HepG2 (cell line): ENCODE results near the gene PNLIPRP1. TPM values are rescaled to one million over a fixed set of nuclear protein-coding genes. Genes with fewer than 3 reads are reported as not detected.

ENCODE experiments used
- ATAC-seq: fragments of 200-7000 bp; cut with Tn5 transposase; 3 replicates; pipeline ENCODE4 v1.9.1; 2020; ENCODE audit warnings: mild to moderate bottlenecking, moderate library complexity
- BruUV-seq: library from RNA; stranded (reverse); fragments of 400-500 nt; replicated peaks from 2 replicates; lab custom pipeline; 2021; lab: Mats Ljungman, UMichigan
- CTCF ChIA-PET: fragments of 300-600 bp; formaldehyde crosslinking; extraction: SDS; loops from one replicate; lab custom pipeline; 2021; ENCODE audit warnings: low total read pairs, inconsistent platforms, low intra/inter-chr PET ratio; lab: Yijun Ruan, JAX
- POLR2A ChIA-PET: fragments of 350-600 bp; sonication (Branson Sonifier 250); formaldehyde crosslinking; loops from one replicate; lab custom pipeline; 2020; ENCODE audit warnings: antibody characterized with exemption, inconsistent platforms; lab: Yijun Ruan, JAX
- DNase-seq: peaks from one replicate; pipeline ENCODE4 v3.0.0-alpha.2; 2015; ENCODE audit warnings: low spot score
- FAIRE-seq: peaks from 3 replicates; lab custom pipeline; 2011; peaks lifted over from hg19 to GRCh38; lab: Jason Lieb, UNC
- H2AFZ ChIP-seq: one replicate; pipeline ENCODE4 v1.6.1; 2011; ENCODE audit warnings: low read length, inconsistent platforms
- H3K27ac ChIP-seq: fragments of 300-600 bp; 3 replicates; pipeline ENCODE4 v1.8.0; 2011; ENCODE audit warnings: mixed run types, mild to moderate bottlenecking, mixed read lengths, low read length, inconsistent platforms; ENCODE audit not compliant: insufficient read depth; ENCODE audit errors: extremely low read length
- H3K27me3 ChIP-seq, 2 experiments: fragments of 200-600 bp in 1 of 2; 2 replicates in 1 of 2; 3 replicates in 1 of 2; pipeline versions ENCODE4 v1.6.0 to v1.8.0; 2011; ENCODE audit warnings: low read length in 2 of 2, mild to moderate bottlenecking in 2 of 2, moderate library complexity in 2 of 2, inconsistent platforms in 1 of 2; ENCODE audit not compliant: insufficient read depth in 2 of 2, control insufficient read depth in 1 of 2
- H3K36me3 ChIP-seq, 2 experiments: fragments of 200-600 bp in 1 of 2; replicated peaks in 1 of 2; 2 replicates in 1 of 2; 3 replicates in 1 of 2; pipeline versions ENCODE4 v1.5.1 to v1.8.0; 2011; ENCODE audit warnings: low read length in 2 of 2, inconsistent platforms in 1 of 2; ENCODE audit not compliant: insufficient read depth in 2 of 2, control insufficient read depth in 1 of 2
- H3K4me1 ChIP-seq: 2 replicates; pipeline ENCODE4 v1.5.1; 2012; ENCODE audit warnings: low read length, inconsistent platforms; ENCODE audit not compliant: insufficient read depth
- H3K4me2 ChIP-seq: 2 replicates; pipeline ENCODE4 v1.6.0; 2011; ENCODE audit warnings: low read depth, low read length, inconsistent platforms
- H3K4me3 ChIP-seq, 3 experiments: fragments of 200-600 bp in 1 of 3; sonication (generic), shearing (Covaris generic) in 1 of 3; replicated peaks in 1 of 3; 2 replicates each; pipeline ENCODE4 v1.5.1; 2011 to 2016; ENCODE audit warnings: low read length in 3 of 3, inconsistent platforms in 2 of 3, low read depth in 2 of 3, mild to moderate bottlenecking in 2 of 3, control low read depth in 1 of 3, mixed read lengths in 1 of 3; ENCODE audit not compliant: insufficient read depth in 1 of 3
- H3K79me2 ChIP-seq: one replicate; pipeline ENCODE4 v1.6.1; 2011; ENCODE audit warnings: low read length, inconsistent platforms; ENCODE audit not compliant: insufficient read depth
- H3K9ac ChIP-seq: 2 replicates; pipeline ENCODE4 v1.6.0; 2011; ENCODE audit warnings: mild to moderate bottlenecking, low read depth, low read length, inconsistent platforms; ENCODE audit not compliant: insufficient read depth
- H3K9me3 ChIP-seq: 2 replicates; pipeline ENCODE4 v1.5.1; 2012; ENCODE audit warnings: mild to moderate bottlenecking, low read length
- H4K20me1 ChIP-seq: 2 replicates; pipeline ENCODE4 v1.6.0; 2011; ENCODE audit warnings: inconsistent platforms, mild to moderate bottlenecking, low read length, moderate library complexity; ENCODE audit not compliant: insufficient read depth
- IRX3 ChIP-seq: sonication (generic); formaldehyde crosslinking; IDR thresholded peaks from 2 replicates; pipeline ENCODE4 v1.8.1; 2023; ENCODE audit warnings: mild to moderate bottlenecking, low read depth, missing genetic modification reagents, borderline replicate concordance
- MAFF ChIP-seq: IDR thresholded peaks from 2 replicates; pipeline ENCODE4 v1.6.1; 2011; ENCODE audit warnings: low read depth, low read length, improper control_type of control experiment
- MAFK ChIP-seq, 2 experiments: IDR thresholded peaks in 1 of 2; conservative IDR thresholded peaks in 1 of 2; 2 replicates each; pipeline ENCODE4 v1.6.1; 2011; ENCODE audit warnings: improper control_type of control experiment in 2 of 2, low read length in 2 of 2
- NR2F6 ChIP-seq, 2 experiments: IDR thresholded peaks; 2 replicates each; pipeline ENCODE4 v1.6.1; 2016; ENCODE audit warnings: antibody characterized with exemption in 1 of 2, mild to moderate bottlenecking in 1 of 2
- SMAD1 ChIP-seq: sonication (generic); formaldehyde crosslinking; IDR thresholded peaks from 2 replicates; pipeline ENCODE4 v1.4.0; 2020; ENCODE audit warnings: missing genetic modification reagents, low read depth, mild to moderate bottlenecking, borderline replicate concordance
- TARDBP ChIP-seq: sonication (generic); formaldehyde crosslinking; IDR thresholded peaks from 2 replicates; pipeline ENCODE4 v1.8.0; 2022; ENCODE audit warnings: mild to moderate bottlenecking, missing genetic modification reagents
- ZFP37 ChIP-seq: sonication (generic); formaldehyde crosslinking; IDR thresholded peaks from 2 replicates; pipeline ENCODE4 v1.4.0; 2020; ENCODE audit warnings: missing genetic modification reagents, borderline replicate concordance
- ZFX ChIP-seq: sonication (generic); formaldehyde crosslinking; IDR thresholded peaks from 2 replicates; pipeline ENCODE4 v1.4.0; 2020; ENCODE audit warnings: mild to moderate bottlenecking, low read depth, missing genetic modification reagents, moderate library complexity
- ZNF382 ChIP-seq: sonication (generic); formaldehyde crosslinking; IDR thresholded peaks from 2 replicates; pipeline ENCODE4 v1.5.0; 2020; ENCODE audit warnings: missing genetic modification reagents, mild to moderate bottlenecking, borderline replicate concordance
- ZNF547 ChIP-seq: sonication (generic); formaldehyde crosslinking; IDR thresholded peaks from 2 replicates; pipeline ENCODE4 v1.5.1; 2020; ENCODE audit warnings: mild to moderate bottlenecking, missing genetic modification reagents
- ZNF703 ChIP-seq: sonication (generic); formaldehyde crosslinking; IDR thresholded peaks from 2 replicates; pipeline ENCODE4 v1.5.1; 2020; ENCODE audit warnings: missing genetic modification reagents, mild to moderate bottlenecking, moderate library complexity, borderline replicate concordance
- WGBS: methylation state at CpG from one replicate; pipeline ENCODE4 v1.1.6; 2017; ENCODE audit warnings: low lambda C conversion rate; 5-methylcytosine and 5-hydroxymethylcytosine counted together
- in situ Hi-C: cut with HindIII; loops from 2 replicates; pipeline ENCODE4 v1.10.0; 2017; ENCODE audit warnings: low pct_unique_long_range_greater_than_20kb; ENCODE audit not compliant: extremely low pct_ligation_motif_present
- intact Hi-C: fragments of 100-400 bp; cut with micrococcal nuclease; formaldehyde crosslinking; loops from one replicate; pipeline ENCODE4 v1.10.0; 2022; ENCODE audit not compliant: unreplicated experiment
- polyA plus RNA-seq, 8 experiments: library from polyadenylated mRNA; depleted of rRNA in 3 of 8; stranded (reverse) in 7 of 8; unstranded in 1 of 8; fragments of >200 nt; fragmentation: Illumina TruSeq in 4 of 8; extraction: Trizol in 4 of 8; gene quantifications; 2 replicates each; pipeline versions ENCODE4 v1.2.1 to v1.2.3, GENCODE V29; 2011 to 2016; ENCODE audit warnings: low read depth in 4 of 8, missing spikeins in 1 of 8, mixed read lengths in 1 of 8; ENCODE audit not compliant: insufficient read depth in 1 of 8
- total RNA-seq, 5 experiments: library from RNA; depleted of rRNA; stranded (reverse); fragments of >200 nt; fragmentation: Illumina TruSeq; extraction: Trizol; gene quantifications; 2 replicates each; pipeline ENCODE4 v1.2.3, GENCODE V29; 2016; ENCODE audit warnings: low read depth in 1 of 5
- TF ChIP-seq, protein P1 (sequence below): sonication (generic); formaldehyde crosslinking; IDR thresholded peaks from 2 replicates; pipeline ENCODE4 v1.4.0; 2020; ENCODE audit warnings: low read depth, mild to moderate bottlenecking, missing genetic modification reagents
- TF ChIP-seq, protein P2 (sequence below): sonication (generic); formaldehyde crosslinking; conservative IDR thresholded peaks from 2 replicates; pipeline ENCODE4 v1.8.0; 2022; ENCODE audit warnings: low read depth, missing genetic modification reagents
- TF ChIP-seq, protein P3 (sequence below): sonication (generic); formaldehyde crosslinking; IDR thresholded peaks from 2 replicates; pipeline ENCODE4 v1.4.0; 2020; ENCODE audit warnings: mild to moderate bottlenecking, missing genetic modification reagents

The PNLIPRP1 gene
- total and polyA plus RNA-seq, 2 of the 13 experiments (the other 11 are each of a cell fraction or from before 2014, with no cell fraction given): not detected

DNA sequence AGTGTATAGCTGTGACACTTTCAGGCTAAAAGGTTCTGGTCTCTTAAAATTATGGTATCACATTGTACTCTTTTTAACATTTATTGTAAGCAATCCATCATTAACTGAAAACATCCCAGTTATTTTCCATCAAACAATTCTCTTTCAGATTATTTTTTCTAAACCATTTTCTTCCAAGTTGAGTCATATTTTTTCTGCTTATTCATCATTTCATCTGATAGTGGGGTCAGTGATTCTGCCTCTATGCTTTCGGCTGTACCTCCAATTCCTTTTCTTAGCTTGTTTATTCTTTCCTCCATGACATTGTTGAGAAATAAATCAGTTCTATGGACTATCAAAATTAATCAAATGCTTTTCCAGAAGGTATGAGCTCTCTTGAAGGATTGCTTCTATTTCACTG, 45.6 kb upstream of the PNLIPRP1 start:
- no peaks in the 10 kb centered on the region for H3K9me3 ChIP-seq
- H3K9ac ChIP-seq: no peak overlapping the region
- no peak overlapping the region for H3K27ac ChIP-seq
- no TSS peak for BruUV-seq
- no peak overlapping the region for H3K4me3 ChIP-seq
- H3K79me2 ChIP-seq: no peaks in the 10 kb centered on the region
- no peak overlapping the region for H3K4me2 ChIP-seq
- no peak for TF ChIP-seq ZNF547 (CRISPR knock-in tag)
- TF ChIP-seq ZNF703 (CRISPR knock-in tag): no peak
- TF ChIP-seq, protein P1, sequence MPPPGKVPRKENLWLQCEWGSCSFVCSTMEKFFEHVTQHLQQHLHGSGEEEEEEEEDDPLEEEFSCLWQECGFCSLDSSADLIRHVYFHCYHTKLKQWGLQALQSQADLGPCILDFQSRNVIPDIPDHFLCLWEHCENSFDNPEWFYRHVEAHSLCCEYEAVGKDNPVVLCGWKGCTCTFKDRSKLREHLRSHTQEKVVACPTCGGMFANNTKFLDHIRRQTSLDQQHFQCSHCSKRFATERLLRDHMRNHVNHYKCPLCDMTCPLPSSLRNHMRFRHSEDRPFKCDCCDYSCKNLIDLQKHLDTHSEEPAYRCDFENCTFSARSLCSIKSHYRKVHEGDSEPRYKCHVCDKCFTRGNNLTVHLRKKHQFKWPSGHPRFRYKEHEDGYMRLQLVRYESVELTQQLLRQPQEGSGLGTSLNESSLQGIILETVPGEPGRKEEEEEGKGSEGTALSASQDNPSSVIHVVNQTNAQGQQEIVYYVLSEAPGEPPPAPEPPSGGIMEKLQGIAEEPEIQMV (CRISPR knock-in tag): no peak
- TF ChIP-seq, protein P2, sequence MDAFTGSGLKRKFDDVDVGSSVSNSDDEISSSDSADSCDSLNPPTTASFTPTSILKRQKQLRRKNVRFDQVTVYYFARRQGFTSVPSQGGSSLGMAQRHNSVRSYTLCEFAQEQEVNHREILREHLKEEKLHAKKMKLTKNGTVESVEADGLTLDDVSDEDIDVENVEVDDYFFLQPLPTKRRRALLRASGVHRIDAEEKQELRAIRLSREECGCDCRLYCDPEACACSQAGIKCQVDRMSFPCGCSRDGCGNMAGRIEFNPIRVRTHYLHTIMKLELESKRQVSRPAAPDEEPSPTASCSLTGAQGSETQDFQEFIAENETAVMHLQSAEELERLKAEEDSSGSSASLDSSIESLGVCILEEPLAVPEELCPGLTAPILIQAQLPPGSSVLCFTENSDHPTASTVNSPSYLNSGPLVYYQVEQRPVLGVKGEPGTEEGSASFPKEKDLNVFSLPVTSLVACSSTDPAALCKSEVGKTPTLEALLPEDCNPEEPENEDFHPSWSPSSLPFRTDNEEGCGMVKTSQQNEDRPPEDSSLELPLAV (CRISPR knock-in tag): no peak
- no peak for TF ChIP-seq NR2F6 (IDR thresholded peaks at IDR 0.05)
- no peak for TF ChIP-seq NR2F6 (CRISPR knock-in tag; IDR thresholded peaks at IDR 0.05)
- TF ChIP-seq MAFF: peak; percentile 50; the same call in 1 of the 2 replicates
- no peak for TF ChIP-seq TARDBP (CRISPR knock-in tag)
- TF ChIP-seq IRX3 (CRISPR knock-in tag): no peak
- no peak for TF ChIP-seq ZFP37 (CRISPR knock-in tag)
- TF ChIP-seq, protein P3, sequence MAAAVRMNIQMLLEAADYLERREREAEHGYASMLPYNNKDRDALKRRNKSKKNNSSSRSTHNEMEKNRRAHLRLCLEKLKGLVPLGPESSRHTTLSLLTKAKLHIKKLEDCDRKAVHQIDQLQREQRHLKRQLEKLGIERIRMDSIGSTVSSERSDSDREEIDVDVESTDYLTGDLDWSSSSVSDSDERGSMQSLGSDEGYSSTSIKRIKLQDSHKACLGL (CRISPR knock-in tag): no peak
- TF ChIP-seq ZFX (CRISPR knock-in tag): no peak
- TF ChIP-seq ZNF382 (CRISPR knock-in tag): no peak
- no peak for TF ChIP-seq SMAD1 (CRISPR knock-in tag)
- peak; percentile 49 to 63; a peak in 3 of 4 replicates for TF ChIP-seq MAFK (conservative IDR thresholded peaks at IDR 0.05 in 1 of 2, IDR thresholded peaks at IDR 0.05 in 1 of 2; ENCODE audit: low read length in 2 of 2)
- TF ChIP-seq, all 625 proteins: peak for 2
- WGBS: 6% methylated on average over 1 of the region's 1 CpG
- POLR2A ChIA-PET: no interaction called here
- no peaks in the 10 kb centered on the region for H3K36me3 ChIP-seq
- H3K27me3 ChIP-seq: peaks cover 0 to 18% of the 10 kb centered on the region in 2 experiments; a peak in 2 of 5 replicates
- in situ Hi-C loops: no loop called here
- H2AFZ ChIP-seq: no peak overlapping the region
- H3K4me1 ChIP-seq: no peaks in the 10 kb centered on the region
- CTCF ChIA-PET: no interaction called here
- ATAC-seq (no peak), FAIRE-seq (no peak), DNase-seq (no peak)
- intact Hi-C loops: no loop called here
- H4K20me1 ChIP-seq: no peaks in the 10 kb centered on the region
